Non-pigmented ciliary epithelial cell (primary cell): ENCODE data around the gene FOXL2NB.

Experiments used
- DNase-seq: peaks from one replicate; pipeline ENCODE4 v3.0.0-alpha.2; 2010; ENCODE audit warnings: low read depth

The FOXL2NB gene

GRCh38 chr3:138945709-138946662, 1.0 kb upstream of the FOXL2NB start:
- no peak for DNase-seq

GRCh38 chr3:138947495-138948121, 591 bp downstream of the FOXL2NB start:
- DNase-seq: no peak

GRCh38 chr3:138948371-138949001, 1.5 kb downstream of the FOXL2NB start:
- no peak for DNase-seq

- DNase-seq: no peak
Measured at GRCh38 chr3:138949002-138949418, 2.0 kb downstream of the FOXL2NB start.

- no peak for DNase-seq
Measured at GRCh38 chr3:138949445-138950005, 2.5 kb downstream of the FOXL2NB start.

GRCh38 chr3:138950006-138950644, 3.1 kb downstream of the FOXL2NB start:
- no peak for DNase-seq

GRCh38 chr3:138950701-138951100, 3.7 kb downstream of the FOXL2NB start:
- no peak for DNase-seq

GRCh38 chr3:138960417-138960852, 13.4 kb downstream of the FOXL2NB start:
- no peak for DNase-seq

GRCh38 chr3:138962854-138963560, 16.0 kb downstream of the FOXL2NB start:
- no peak for DNase-seq

- no peak for DNase-seq
Measured at GRCh38 chr3:138964264-138964663, 17.2 kb downstream of the FOXL2NB start.

GRCh38 chr3:138964923-138965322, 17.9 kb downstream of the FOXL2NB start:
- no peak for DNase-seq

GRCh38 chr3:138971766-138972320, 24.8 kb downstream of the FOXL2NB start:
- DNase-seq: no peak

GRCh38 chr3:138972941-138973340, 25.9 kb downstream of the FOXL2NB start:
- DNase-seq: no peak

- DNase-seq: no peak
Measured at GRCh38 chr3:138974462-138974861, 27.4 kb downstream of the FOXL2NB start.

GRCh38 chr3:138975351-138975750, 28.3 kb downstream of the FOXL2NB start:
- DNase-seq: no peak

GRCh38 chr3:138976047-138976446, 29.0 kb downstream of the FOXL2NB start:
- DNase-seq: no peak

- no peak for DNase-seq
Measured at GRCh38 chr3:138984816-138985215, 37.8 kb downstream of the FOXL2NB start.

- DNase-seq: no peak
Measured at GRCh38 chr3:138985932-138986331, 38.9 kb downstream of the FOXL2NB start.

- DNase-seq: no peak
Measured at GRCh38 chr3:138987181-138987580, 40.2 kb downstream of the FOXL2NB start.

- no peak for DNase-seq
Measured at GRCh38 chr3:138995706-138996105, 48.7 kb downstream of the FOXL2NB start.
